Breast epithelium (tissue), 4 donors: ENCODE results near the gene CYP27C1. TPM values are rescaled to one million over a fixed set of nuclear protein-coding genes. Genes with fewer than 3 reads are reported as not detected.

Source experiments
- DNase-seq, 2 donors: peaks; one replicate each; pipeline ENCODE4 v3.0.0-alpha.2; 2019; ENCODE audit warnings: low spot score in 2 of 2
- H3K27ac ChIP-seq, 2 donors: fragments of 200-600 bp; sonication (generic) in 1 of 2; one replicate each; pipeline ENCODE4 v1.5.1; 2016 to 2019; ENCODE audit warnings: mild to moderate bottlenecking in 1 of 2
- H3K27me3 ChIP-seq, 2 donors: fragments of 200-600 bp; sonication (generic) in 1 of 2; one replicate each; pipeline versions ENCODE4 v1.5.1 to v1.6.0; 2017 to 2019; ENCODE audit warnings: control low read depth in 1 of 2, mild to moderate bottlenecking in 1 of 2
- H3K36me3 ChIP-seq: fragments of 200-600 bp; one replicate; pipeline ENCODE4 v1.5.1; 2019
- H3K4me1 ChIP-seq, 2 donors: fragments of 200-600 bp; sonication (generic); one replicate each; pipeline ENCODE4 v1.5.1; 2016 to 2019; ENCODE audit warnings: control low read depth in 1 of 2
- H3K4me3 ChIP-seq, 3 donors: fragments of 200-600 bp; sonication (generic); 1 replicate in 2 of 3; 2 replicates in 1 of 3; pipeline ENCODE4 v1.5.1; 2016 to 2019; ENCODE audit warnings: mild to moderate bottlenecking in 3 of 3, moderate library complexity in 2 of 3
- H3K9me3 ChIP-seq, 2 donors: fragments of 200-600 bp; sonication (generic) in 1 of 2; one replicate each; pipeline ENCODE4 v1.5.1; 2016 to 2019; ENCODE audit warnings: control low read depth in 1 of 2
- POLR2A ChIP-seq: fragments of 450-650 bp; IDR thresholded peaks from one replicate; pipeline ENCODE4 v1.6.1; 2016; ENCODE audit warnings: antibody characterized with exemption, mild to moderate bottlenecking, moderate library complexity
- POLR2AphosphoS5 ChIP-seq, 3 donors: sonication (generic); formaldehyde crosslinking; IDR thresholded peaks; one replicate each; pipeline ENCODE4 v1.6.1; 2017; ENCODE audit warnings: antibody characterized with exemption in 3 of 3
- intact Hi-C: fragments of 100-400 bp; cut with DNase I; formaldehyde crosslinking; loops from one replicate; pipeline ENCODE4 v1.15.1; 2023; ENCODE audit warnings: low total_unique reads
- total RNA-seq, 3 donors: library from RNA; depleted of rRNA; stranded (reverse); fragments of >200 nt; gene quantifications; one replicate each; pipeline ENCODE4 v1.1.0, GENCODE V29; 2016
- TF ChIP-seq, protein P1 (sequence below), 3 donors: fragments of 450-650 bp; IDR thresholded peaks; one replicate each; pipeline ENCODE4 v1.5.1; 2016 to 2017; ENCODE audit warnings: antibody characterized with exemption in 3 of 3, mild to moderate bottlenecking in 3 of 3, moderate library complexity in 3 of 3

Gene CYP27C1
- total RNA-seq, 3 donors from 2014 or later = 0.29 to 0.48 (median 0.33) TPM

DNA sequence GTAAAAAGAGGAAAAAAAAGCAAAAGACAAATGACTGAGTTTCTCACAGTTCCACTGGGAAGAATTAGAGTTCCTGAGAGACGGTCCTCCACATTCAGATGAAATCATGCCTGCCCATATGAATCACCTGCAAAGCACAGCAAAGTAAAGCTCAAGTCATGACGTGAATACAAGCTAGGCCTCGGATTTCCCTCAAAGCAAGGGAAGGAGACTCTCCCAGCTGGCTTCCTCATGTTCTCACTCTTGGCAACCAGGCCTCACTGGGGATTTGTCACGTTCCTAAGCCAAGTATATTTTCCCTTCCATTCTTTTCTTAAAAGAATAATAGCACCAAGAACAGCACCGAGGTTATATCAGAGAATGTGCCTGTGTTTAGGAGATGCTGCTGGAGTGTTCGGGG is 47.0 kb downstream of the CYP27C1 start:
- H3K4me3 ChIP-seq = no peak overlapping the region
- DNase-seq = no peak
- H3K27me3 ChIP-seq = no peaks in the 10 kb centered on the region
- H3K4me1 ChIP-seq = no peaks in the 10 kb centered on the region
- intact Hi-C loops = no loop called here
- no peaks in the 10 kb centered on the region for H3K36me3 ChIP-seq
- peak overlapping the region in 1 of 2 donors; percentile 38 for H3K27ac ChIP-seq
- H3K9me3 ChIP-seq = no peaks in the 10 kb centered on the region
- TF ChIP-seq, protein P1, sequence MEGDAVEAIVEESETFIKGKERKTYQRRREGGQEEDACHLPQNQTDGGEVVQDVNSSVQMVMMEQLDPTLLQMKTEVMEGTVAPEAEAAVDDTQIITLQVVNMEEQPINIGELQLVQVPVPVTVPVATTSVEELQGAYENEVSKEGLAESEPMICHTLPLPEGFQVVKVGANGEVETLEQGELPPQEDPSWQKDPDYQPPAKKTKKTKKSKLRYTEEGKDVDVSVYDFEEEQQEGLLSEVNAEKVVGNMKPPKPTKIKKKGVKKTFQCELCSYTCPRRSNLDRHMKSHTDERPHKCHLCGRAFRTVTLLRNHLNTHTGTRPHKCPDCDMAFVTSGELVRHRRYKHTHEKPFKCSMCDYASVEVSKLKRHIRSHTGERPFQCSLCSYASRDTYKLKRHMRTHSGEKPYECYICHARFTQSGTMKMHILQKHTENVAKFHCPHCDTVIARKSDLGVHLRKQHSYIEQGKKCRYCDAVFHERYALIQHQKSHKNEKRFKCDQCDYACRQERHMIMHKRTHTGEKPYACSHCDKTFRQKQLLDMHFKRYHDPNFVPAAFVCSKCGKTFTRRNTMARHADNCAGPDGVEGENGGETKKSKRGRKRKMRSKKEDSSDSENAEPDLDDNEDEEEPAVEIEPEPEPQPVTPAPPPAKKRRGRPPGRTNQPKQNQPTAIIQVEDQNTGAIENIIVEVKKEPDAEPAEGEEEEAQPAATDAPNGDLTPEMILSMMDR (IDR thresholded peaks at IDR 0.05) = no peak
- no peak for TF ChIP-seq POLR2AphosphoS5 (IDR thresholded peaks at IDR 0.05)
- no peak for TF ChIP-seq POLR2A

DNA sequence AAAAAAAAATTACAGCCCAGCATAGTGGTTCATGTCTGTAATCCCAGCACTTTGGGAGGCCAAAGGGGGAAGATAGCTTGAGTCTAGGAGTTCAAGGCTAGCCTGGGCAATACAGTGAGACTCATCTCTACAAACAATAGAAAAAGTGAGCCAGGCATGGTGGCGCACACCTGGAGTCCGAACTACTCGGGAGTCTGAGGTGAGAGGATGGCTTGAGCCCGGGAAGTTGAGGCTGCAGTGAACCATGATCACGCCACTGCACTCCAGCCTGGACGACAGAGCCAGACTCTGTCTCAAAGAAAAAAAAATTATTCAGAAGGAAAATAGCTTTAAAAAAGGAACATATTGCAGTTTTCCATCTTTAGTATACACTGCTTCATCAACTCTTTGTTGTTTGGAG is 47.8 kb downstream of the CYP27C1 start:
- Histone ChIP-seq H3K27me3 (no peaks in the 10 kb centered on the region), H3K36me3 (no peaks in the 10 kb centered on the region), H3K4me1 (no peaks in the 10 kb centered on the region), H3K9me3 (no peaks in the 10 kb centered on the region), H3K4me3 (no peak overlapping the region), H3K27ac (no peak overlapping the region)
- TF ChIP-seq, protein P1 (IDR thresholded peaks at IDR 0.05) = no peak
- TF ChIP-seq POLR2AphosphoS5 (IDR thresholded peaks at IDR 0.05) = no peak
- no peak for TF ChIP-seq POLR2A
- no peak for DNase-seq
- intact Hi-C loops = no loop called here

DNA sequence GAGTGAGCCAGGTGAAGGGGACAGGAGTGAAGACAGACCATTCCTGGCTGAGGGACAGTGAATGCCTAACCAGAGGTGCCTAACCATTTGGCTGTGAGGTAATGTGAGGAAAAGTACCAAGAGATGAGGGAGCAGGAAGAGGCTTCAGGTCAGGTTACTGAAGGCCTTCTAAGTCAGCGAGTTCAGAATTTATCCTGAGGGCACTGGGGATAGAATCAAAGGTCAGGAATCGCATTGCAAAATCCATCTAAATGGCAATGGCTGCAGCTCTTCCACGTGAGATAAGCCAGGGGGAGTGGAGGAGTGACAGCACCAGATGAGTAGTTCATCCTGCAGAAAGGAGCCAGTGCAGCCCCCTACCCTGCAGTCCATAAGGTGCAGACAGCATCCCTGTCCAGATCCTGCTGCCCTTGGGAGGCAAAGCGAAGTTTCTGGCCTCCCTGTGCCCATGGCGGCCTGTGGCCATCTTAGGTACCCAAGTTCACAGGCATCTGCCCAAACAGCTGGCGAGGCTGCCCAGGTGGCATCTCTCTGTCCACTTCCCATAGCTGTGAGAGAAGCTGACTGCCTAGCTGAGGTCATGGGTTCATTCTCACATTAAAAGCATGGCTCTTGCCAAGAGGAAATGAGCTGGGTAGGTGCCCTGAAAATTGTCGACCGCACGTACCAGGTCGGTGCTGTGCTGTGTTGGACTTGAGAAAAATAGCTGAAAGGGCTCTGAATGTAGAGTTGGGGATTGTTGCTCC is 49.5 kb downstream of the CYP27C1 start:
- Histone ChIP-seq H3K36me3 (no peaks in the 10 kb centered on the region), H3K9me3 (no peaks in the 10 kb centered on the region), H3K27ac (no peak overlapping the region), H3K4me1 (no peaks in the 10 kb centered on the region), H3K27me3 (no peaks in the 10 kb centered on the region), H3K4me3 (no peak overlapping the region)
- intact Hi-C loops = no loop called here
- DNase-seq = no peak
- TF ChIP-seq, protein P1 (IDR thresholded peaks at IDR 0.05) = no peak
- no peak for TF ChIP-seq POLR2A

DNA sequence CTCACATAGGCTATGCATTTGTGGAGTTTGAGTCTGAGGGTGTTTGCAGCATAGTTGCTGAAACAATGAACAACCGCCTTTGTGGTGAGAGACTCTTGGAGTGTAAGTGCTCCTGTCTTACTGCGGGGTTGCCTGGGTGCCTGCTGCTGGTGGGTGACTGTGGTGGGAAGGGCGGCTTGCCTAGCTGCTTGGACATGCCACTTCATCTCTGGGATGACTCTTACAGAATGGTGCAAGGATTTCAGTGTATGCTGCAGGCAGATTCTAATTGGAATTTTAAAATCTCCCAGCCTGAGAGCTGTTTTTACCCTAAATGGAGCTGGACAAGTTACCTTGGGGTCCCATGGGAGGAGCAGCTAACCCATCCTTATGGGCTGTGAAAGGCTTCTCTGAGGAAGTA is 50.1 kb downstream of the CYP27C1 start:
- TF ChIP-seq, protein P1 (IDR thresholded peaks at IDR 0.05) = no peak
- TF ChIP-seq POLR2AphosphoS5 (IDR thresholded peaks at IDR 0.05) (no peak), POLR2A (no peak)
- intact Hi-C loops = no loop called here
- Histone ChIP-seq H3K4me1 (no peaks in the 10 kb centered on the region), H3K36me3 (no peaks in the 10 kb centered on the region), H3K9me3 (no peaks in the 10 kb centered on the region), H3K4me3 (no peak overlapping the region), H3K27ac (no peak overlapping the region), H3K27me3 (no peaks in the 10 kb centered on the region)
- DNase-seq = no peak

DNA sequence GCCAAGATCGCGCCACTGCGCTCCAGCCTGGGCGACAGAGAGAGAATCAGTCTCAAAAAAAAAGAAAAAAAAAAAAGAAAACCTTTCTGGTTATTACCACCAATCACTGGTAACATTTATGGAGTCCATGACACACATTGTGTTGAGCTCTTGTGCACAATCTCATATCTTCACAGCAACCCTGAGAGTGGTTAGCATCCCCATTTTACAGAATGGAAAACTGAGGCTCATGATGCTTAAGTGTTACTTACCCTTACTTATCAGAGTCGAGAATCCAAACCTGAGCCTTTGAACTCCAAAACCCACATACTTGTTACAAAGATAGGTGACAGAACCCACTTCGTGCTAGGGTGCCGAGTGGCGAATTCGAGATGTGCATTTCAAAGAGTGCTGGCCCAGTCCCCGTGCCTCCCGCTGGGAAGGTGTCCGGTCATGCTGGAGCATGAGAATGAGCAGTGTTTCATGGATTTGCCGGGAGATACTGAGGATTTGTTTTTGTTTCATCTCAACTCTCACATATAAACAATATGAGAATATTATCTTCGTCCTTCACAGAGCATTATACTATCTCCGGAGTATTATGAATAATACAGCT is 50.9 kb downstream of the CYP27C1 start:
- Histone ChIP-seq H3K9me3 (no peaks in the 10 kb centered on the region), H3K4me1 (no peaks in the 10 kb centered on the region), H3K4me3 (no peak overlapping the region), H3K27me3 (no peaks in the 10 kb centered on the region), H3K27ac (no peak overlapping the region), H3K36me3 (no peaks in the 10 kb centered on the region)
- intact Hi-C loops = no loop called here
- DNase-seq = no peak
- TF ChIP-seq POLR2AphosphoS5 (IDR thresholded peaks at IDR 0.05) = no peak
- TF ChIP-seq, protein P1 (IDR thresholded peaks at IDR 0.05) = no peak
- TF ChIP-seq POLR2A = no peak
